T-cell (primary cell): ENCODE results near the gene RRP9. TPM values are rescaled to one million over a fixed set of nuclear protein-coding genes. Genes with fewer than 3 reads are reported as not detected.
A peak's percentile ranks its signal among the peaks of the same experiment; 100 is the strongest.
"Not testable (repeated sequence)": the region's sequence is repeated elsewhere in the genome, so short reads cannot be mapped to it uniquely, and the experiment has no call there.

Experiments used
- ATAC-seq, 4 experiments: fragments of 200-7000 bp in 3 of 4; fragments of 150-1000 bp in 1 of 4; cut with Tn5 transposase; replicated peaks in 1 of 4; 1 replicate in 3 of 4; 2 replicates in 1 of 4; pipeline ENCODE4 v1.10.0; 2021; ENCODE audit warnings: moderate library complexity in 3 of 4, mild to moderate bottlenecking in 2 of 4, moderate number of reproducible peaks in 1 of 4
- CTCF ChIA-PET, 2 donors: fragments of 300-600 bp; sonication (Branson Sonifier 250); formaldehyde crosslinking; loops; one replicate each; lab custom pipeline; 2022; ENCODE audit warnings: antibody characterized with exemption in 2 of 2; lab: Charles Lee
- POLR2A ChIA-PET, 2 donors: fragments of 300-600 bp; sonication (Branson Sonifier 250); formaldehyde crosslinking; loops; one replicate each; lab custom pipeline; 2022; ENCODE audit warnings: antibody characterized with exemption in 2 of 2; lab: Charles Lee
- DNase-seq, 35 experiments: peaks; one replicate each; pipeline versions ENCODE4 v3.0.0 to v3.0.0-alpha.2; 2013 to 2023
- H3K27ac ChIP-seq: one replicate; pipeline ENCODE4 v1.5.1; 2013; ENCODE audit warnings: low read length
- H3K27me3 ChIP-seq, 2 experiments: replicated peaks in 1 of 2; 1 replicate in 1 of 2; 2 replicates in 1 of 2; pipeline versions ENCODE4 v1.6.1 to v1.7.0; 2013; ENCODE audit warnings: low read length in 1 of 2, mixed read lengths in 1 of 2; ENCODE audit not compliant: control insufficient read depth in 2 of 2, insufficient read depth in 2 of 2; ENCODE audit errors: extremely low read depth in 1 of 2
- H3K36me3 ChIP-seq, 2 donors: 1 replicate in 1 of 2; 2 replicates in 1 of 2; pipeline versions ENCODE4 v1.6.1 to v1.7.0; 2013; ENCODE audit warnings: low read length in 1 of 2; ENCODE audit not compliant: control insufficient read depth in 2 of 2, insufficient read depth in 1 of 2; ENCODE audit errors: extremely low read depth in 1 of 2
- H3K4me1 ChIP-seq, 2 experiments: 1 replicate in 1 of 2; 2 replicates in 1 of 2; pipeline versions ENCODE4 v1.6.1 to v1.7.0; 2013; ENCODE audit warnings: low read length in 2 of 2, mixed read lengths in 1 of 2; ENCODE audit not compliant: insufficient read depth in 2 of 2, control insufficient read depth in 1 of 2; ENCODE audit errors: extremely low read depth in 1 of 2
- H3K4me3 ChIP-seq, 2 donors: 1 replicate in 1 of 2; 2 replicates in 1 of 2; pipeline versions ENCODE4 v1.5.1 to v1.7.0; 2013; ENCODE audit warnings: mild to moderate bottlenecking in 2 of 2, low read length in 1 of 2, moderate library complexity in 1 of 2; ENCODE audit not compliant: control insufficient read depth in 1 of 2; ENCODE audit errors: extremely low read depth in 1 of 2
- H3K9me3 ChIP-seq: 2 replicates; pipeline ENCODE4 v1.7.0; 2013
- H3K27ac Mint-ChIP-seq, 2 donors: one replicate each; pipeline ENCODE4 v1.8.0; 2020 to 2021; ENCODE audit warnings: mild to moderate bottlenecking in 2 of 2, mixed read lengths in 2 of 2
- H3K27me3 Mint-ChIP-seq, 2 donors: one replicate each; pipeline ENCODE4 v1.8.0; 2021 to 2022; ENCODE audit warnings: mixed read lengths in 2 of 2
- H3K36me3 Mint-ChIP-seq: one replicate; pipeline ENCODE4 v1.8.0; 2021; ENCODE audit warnings: mixed read lengths
- H3K4me1 Mint-ChIP-seq, 3 donors: one replicate each; pipeline ENCODE4 v1.8.0; 2020 to 2022; ENCODE audit warnings: mixed read lengths in 3 of 3, mild to moderate bottlenecking in 1 of 3
- H3K4me3 Mint-ChIP-seq, 3 donors: one replicate each; pipeline ENCODE4 v1.8.0; 2020 to 2022; ENCODE audit warnings: mild to moderate bottlenecking in 3 of 3, mixed read lengths in 3 of 3, moderate library complexity in 3 of 3
- H3K9me3 Mint-ChIP-seq, 3 donors: one replicate each; pipeline ENCODE4 v1.8.0; 2020 to 2022; ENCODE audit warnings: mixed read lengths in 3 of 3
- WGBS: methylation state at CpG from one replicate; pipeline ENCODE4 v1.1.5; 2013; ENCODE audit warnings: missing lambda C conversion rate; ENCODE audit not compliant: insufficient coverage; 5-methylcytosine and 5-hydroxymethylcytosine counted together
- total RNA-seq, 35 experiments: library from RNA in 6 of 35; stranded (reverse) in 6 of 35; fragments of 120-200 nt in 1 of 35; gene quantifications; one replicate each; pipeline versions ENCODE4 v1.2.1 to v1.2.4 and lab custom pipeline; 2013 to 2026

RRP9 gene
- total RNA-seq (10 to 100 TPM; 11.4 to 20.5 (median 18.3) TPM), total RNA-seq (lab: John Stamatoyannopoulos, UW) (10.2 to 183 (median 20.0) reads per million in 29 experiments)
- 11.0 TPM for total RNA-seq (2013)

- no peaks in the 10 kb centered on the region for H3K9me3 ChIP-seq
- CTCF ChIA-PET, result interaction anchor here (0.6 to 2.0 kb wide), 17 partner anchors 23 to 272 kb away, joined by 3 to 10 read pairs (median 4); partner anchors contain the start of genes ABHD14B (in 2 of the 2), ACY1 (in 1 of the 2), DUSP7 (in 1 of the 2) and PCBP4 (in 1 of the 2)
- Mint-ChIP-seq H3K27ac (peak within 1 kb of the TSS; percentile 85 to 87), H3K9me3 (no peaks in the 10 kb centered on the region), H3K4me1 (peaks cover 36 to 41% (median 38%) of the 10 kb centered on the region in 3 donors), H3K4me3 (peak within 1 kb of the TSS; percentile 86 to 92 (median 89)), H3K27me3 (no peaks in the 10 kb centered on the region), H3K36me3 (peaks cover 17% of the 10 kb centered on the region)
- H3K27ac ChIP-seq, result peak within 1 kb of the TSS; percentile 83
- peaks cover 6 to 37% of the 10 kb centered on the region in 2 experiments for H3K4me1 ChIP-seq
- WGBS, result under 1% methylated on average over 65 of the region's 67 CpGs
- POLR2A ChIA-PET, result interaction anchor here in 1 of 2 donors (0.5 to 0.6 kb wide), 2 partner anchors 270 to 626 kb away, joined by 3 to 5 read pairs; no protein-coding TSS in a partner anchor
- ATAC-seq, result peak; percentile 91 to 95 (median 92)
- no peaks in the 10 kb centered on the region for H3K27me3 ChIP-seq
- H3K4me3 ChIP-seq, result peak within 1 kb of the TSS; percentile 75 to 83
- peaks cover 19 to 21% of the 10 kb centered on the region in 2 donors for H3K36me3 ChIP-seq
- peak; percentile 95 to 100 (median 99) for DNase-seq
These were observed at the start of gene RRP9, which contains the start of gene PARP3 for GRCh38 chr3:51941798-51942602. TSS of gene RRP9 (minus strand) at chr3:51941904. CDS start at chr3:51941867, 37 bp downstream. TSS of gene PARP3 (plus strand) at chr3:51942363. CDS start at chr3:51943356, 993 bp downstream.

DNA sequence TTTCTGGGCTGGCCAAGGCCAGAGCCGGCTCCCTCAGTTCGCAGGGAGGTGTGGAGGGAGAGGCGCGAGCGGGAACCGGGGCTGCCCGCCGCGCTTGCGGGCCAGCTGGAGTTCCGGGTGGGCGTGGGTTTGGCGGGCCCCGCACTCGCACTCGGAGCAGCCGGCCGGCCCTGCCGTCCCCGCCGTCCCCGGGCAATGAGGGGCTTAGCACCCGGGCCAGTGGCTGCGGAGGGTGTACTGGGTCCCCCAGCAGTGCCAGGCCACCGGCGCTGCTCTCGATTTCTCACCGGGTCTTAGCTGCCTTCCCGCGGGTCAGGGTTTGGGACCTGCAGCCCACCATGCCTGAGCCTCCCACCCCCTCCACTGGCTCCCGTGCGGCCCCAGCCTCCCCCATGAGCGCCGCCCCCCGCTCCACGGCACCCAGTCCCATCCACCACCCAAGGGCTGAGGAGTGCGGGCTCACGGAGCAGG is 48.8 kb upstream of the RRP9 start:
- POLR2A ChIA-PET, H3K4me3 ChIP-seq, H3K27ac ChIP-seq, H3K27me3 ChIP-seq, H3K9me3 ChIP-seq, DNase-seq, H3K27me3 Mint-ChIP-seq, H3K9me3 Mint-ChIP-seq, H3K27ac Mint-ChIP-seq, ATAC-seq, H3K4me3 Mint-ChIP-seq: not testable (repeated sequence)
- H3K36me3 ChIP-seq, result peaks cover 2 to 31% of the 10 kb centered on the region in 2 donors
- peaks cover 19% of the 10 kb centered on the region for H3K36me3 Mint-ChIP-seq
- peaks cover 15 to 29% of the 10 kb centered on the region in 2 experiments for H3K4me1 ChIP-seq
- 96% methylated on average over 18 of the region's 38 CpGs for WGBS
- H3K4me1 Mint-ChIP-seq, result peaks cover 33 to 36% (median 35%) of the 10 kb centered on the region in 3 donors
- CTCF ChIA-PET, result interaction anchor here in 1 of 2 donors (0.7 kb wide), 1 partner anchor 281 kb away, joined by 3 read pairs; no protein-coding TSS in a partner anchor

- Histone ChIP-seq H3K9me3 (no peaks in the 10 kb centered on the region), H3K27me3 (no peaks in the 10 kb centered on the region), H3K27ac (no peak overlapping the region), H3K4me1 (peaks cover 4 to 15% of the 10 kb centered on the region in 2 experiments), H3K36me3 (peaks cover 2 to 17% of the 10 kb centered on the region in 2 donors), H3K4me3 (no peak overlapping the region)
- 79% methylated on average over 15 of the region's 15 CpGs for WGBS
- H3K36me3 Mint-ChIP-seq, result peaks cover 7% of the 10 kb centered on the region
- peaks cover 14 to 22% (median 19%) of the 10 kb centered on the region in 3 donors for H3K4me1 Mint-ChIP-seq
- DNase-seq, result no peak
- H3K27ac Mint-ChIP-seq, result peak overlapping the region; percentile 4 to 65
- H3K4me3 Mint-ChIP-seq, result no peak overlapping the region
- H3K27me3 Mint-ChIP-seq, result no peaks in the 10 kb centered on the region
- no peaks in the 10 kb centered on the region for H3K9me3 Mint-ChIP-seq
- CTCF ChIA-PET, result no interaction called here
- no peak for ATAC-seq
- POLR2A ChIA-PET, result no interaction called here
These were observed 46.8 kb upstream of the RRP9 start for GRCh38 chr3:51988286-51989146.

DNA sequence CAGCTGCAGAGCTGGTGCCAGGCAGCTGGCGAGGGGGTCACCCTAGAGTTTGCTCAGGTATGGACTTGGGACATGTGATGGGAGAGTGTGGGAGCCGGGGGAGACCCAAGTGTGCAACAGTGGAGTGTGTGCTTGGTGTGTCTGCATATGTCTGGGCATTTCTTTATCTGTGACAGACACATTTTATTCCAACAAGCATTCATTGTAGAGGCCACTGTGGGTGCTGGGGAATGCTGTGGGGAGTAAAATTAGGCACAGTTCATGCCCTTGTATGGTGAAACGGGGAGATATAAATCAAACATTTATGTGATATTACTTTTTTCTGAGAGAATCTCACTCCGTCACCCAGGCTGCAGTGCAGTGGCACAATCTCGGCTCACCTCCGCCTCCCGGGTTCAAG is 45.9 kb upstream of the RRP9 start:
- DNase-seq (no peak), ATAC-seq (no peak)
- H3K9me3 ChIP-seq, result no peaks in the 10 kb centered on the region
- H3K36me3 ChIP-seq, result peaks cover 0 to 14% of the 10 kb centered on the region in 2 donors
- no peaks in the 10 kb centered on the region for H3K27me3 ChIP-seq
- H3K27me3 Mint-ChIP-seq, result no peaks in the 10 kb centered on the region
- H3K4me1 Mint-ChIP-seq, result peaks cover 15 to 22% (median 18%) of the 10 kb centered on the region in 3 donors
- WGBS, result 95% methylated on average over 4 of the region's 7 CpGs
- no peak overlapping the region for H3K4me3 Mint-ChIP-seq
- ChIA-PET POLR2A (no interaction called here), CTCF (interaction anchor here in 1 of 2 donors (0.6 kb wide), 1 partner anchor 180 kb away, joined by 3 read pairs; no protein-coding TSS in a partner anchor)
- no peak overlapping the region for H3K4me3 ChIP-seq
- H3K36me3 Mint-ChIP-seq, result peaks cover 6% of the 10 kb centered on the region
- no peak overlapping the region for H3K27ac ChIP-seq
- peak overlapping the region in 1 of 2 donors; percentile 11 for H3K27ac Mint-ChIP-seq
- peaks cover under 1 to 15% of the 10 kb centered on the region in 2 experiments for H3K4me1 ChIP-seq
- no peaks in the 10 kb centered on the region for H3K9me3 Mint-ChIP-seq

DNA sequence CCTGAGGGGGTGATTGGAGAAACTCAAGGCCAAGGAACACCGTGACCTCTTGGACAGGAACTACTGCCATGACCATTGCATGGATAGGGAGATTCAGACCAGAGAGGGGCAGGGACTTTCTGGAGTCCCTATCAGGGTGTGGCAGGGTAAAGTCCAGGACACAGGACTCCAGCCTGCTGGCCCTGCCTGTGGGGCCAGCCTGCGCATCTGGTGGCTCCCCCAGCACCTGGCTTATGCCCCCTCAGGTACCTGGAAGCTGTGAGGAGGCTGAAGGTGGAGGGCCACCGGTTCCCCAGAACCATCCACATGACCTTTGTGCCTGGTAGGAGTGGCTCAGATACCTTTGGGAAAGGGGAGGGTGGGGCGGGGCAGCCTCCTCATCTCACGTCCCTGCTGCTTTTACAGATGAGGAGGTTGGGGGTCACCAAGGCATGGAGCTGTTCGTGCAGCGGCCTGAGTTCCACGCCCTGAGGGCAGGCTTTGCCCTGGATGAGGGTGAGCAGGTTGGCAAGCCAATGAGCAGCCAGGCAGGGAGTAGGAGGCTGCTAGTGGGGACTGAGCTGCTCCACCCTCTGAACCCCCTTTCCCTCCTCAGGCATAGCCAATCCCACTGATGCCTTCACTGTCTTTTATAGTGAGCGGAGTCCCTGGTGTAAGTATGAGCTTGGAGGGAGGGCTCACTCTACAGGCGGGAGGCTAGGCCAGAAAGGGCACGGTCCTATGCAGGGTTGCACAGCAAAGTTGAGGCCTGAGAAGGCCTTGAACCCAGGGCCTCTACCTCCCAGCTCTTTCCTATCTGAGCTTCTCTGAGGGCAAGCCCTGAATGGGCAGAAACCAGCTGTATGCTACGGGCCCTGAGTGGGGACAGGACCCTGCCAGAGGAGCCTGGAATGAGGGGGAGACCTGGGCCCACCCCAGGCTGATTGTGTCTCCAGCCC is 44.6 kb upstream of the RRP9 start:
- no peak for DNase-seq
- no peaks in the 10 kb centered on the region for H3K27me3 ChIP-seq
- Mint-ChIP-seq H3K9me3 (no peaks in the 10 kb centered on the region), H3K27me3 (no peaks in the 10 kb centered on the region), H3K36me3 (peaks cover 2% of the 10 kb centered on the region), H3K4me1 (peaks cover 19 to 26% (median 23%) of the 10 kb centered on the region in 3 donors), H3K27ac (peak overlapping the region; percentile 39 to 43), H3K4me3 (no peak overlapping the region)
- H3K27ac ChIP-seq, result no peak overlapping the region
- ATAC-seq, result no peak
- CTCF ChIA-PET, result no interaction called here
- H3K36me3 ChIP-seq, result peaks cover 0 to 1% of the 10 kb centered on the region in 2 donors
- WGBS, result 92% methylated on average over 6 of the region's 12 CpGs
- H3K9me3 ChIP-seq, result no peaks in the 10 kb centered on the region
- POLR2A ChIA-PET, result no interaction called here
- peaks cover 4 to 26% of the 10 kb centered on the region in 2 experiments for H3K4me1 ChIP-seq
- H3K4me3 ChIP-seq, result no peak overlapping the region
